GM12801 (cell line): ENCODE results near the gene MT1H.

Source experiments
- TF ChIP-seq, protein P1 (sequence below): IDR thresholded peaks from one replicate; pipeline ENCODE4 v1.5.1; 2011; ENCODE audit warnings: control low read depth; ENCODE audit not compliant: insufficient read length; ENCODE audit errors: extremely low read depth

The MT1H gene

DNA sequence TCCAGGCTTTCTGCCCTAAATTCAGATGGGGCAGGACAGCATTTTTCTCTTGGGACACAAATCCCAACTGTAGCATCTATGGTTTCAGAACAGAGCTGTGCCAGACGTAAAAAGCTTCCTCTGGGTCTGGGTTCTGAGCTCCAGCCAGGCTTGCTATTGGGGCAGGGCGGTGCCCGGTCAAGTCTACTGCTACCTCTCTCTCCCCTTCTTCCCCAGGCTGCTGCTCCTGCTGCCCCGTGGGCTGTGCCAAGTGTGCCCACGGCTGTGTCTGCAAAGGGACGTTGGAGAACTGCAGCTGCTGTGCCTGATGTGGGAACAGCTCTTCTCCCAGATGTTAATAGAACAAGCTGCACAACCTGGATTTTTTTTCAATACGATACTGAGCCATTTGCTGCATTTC lies 36.1 kb upstream of the MT1H start:
- TF ChIP-seq, protein P1, sequence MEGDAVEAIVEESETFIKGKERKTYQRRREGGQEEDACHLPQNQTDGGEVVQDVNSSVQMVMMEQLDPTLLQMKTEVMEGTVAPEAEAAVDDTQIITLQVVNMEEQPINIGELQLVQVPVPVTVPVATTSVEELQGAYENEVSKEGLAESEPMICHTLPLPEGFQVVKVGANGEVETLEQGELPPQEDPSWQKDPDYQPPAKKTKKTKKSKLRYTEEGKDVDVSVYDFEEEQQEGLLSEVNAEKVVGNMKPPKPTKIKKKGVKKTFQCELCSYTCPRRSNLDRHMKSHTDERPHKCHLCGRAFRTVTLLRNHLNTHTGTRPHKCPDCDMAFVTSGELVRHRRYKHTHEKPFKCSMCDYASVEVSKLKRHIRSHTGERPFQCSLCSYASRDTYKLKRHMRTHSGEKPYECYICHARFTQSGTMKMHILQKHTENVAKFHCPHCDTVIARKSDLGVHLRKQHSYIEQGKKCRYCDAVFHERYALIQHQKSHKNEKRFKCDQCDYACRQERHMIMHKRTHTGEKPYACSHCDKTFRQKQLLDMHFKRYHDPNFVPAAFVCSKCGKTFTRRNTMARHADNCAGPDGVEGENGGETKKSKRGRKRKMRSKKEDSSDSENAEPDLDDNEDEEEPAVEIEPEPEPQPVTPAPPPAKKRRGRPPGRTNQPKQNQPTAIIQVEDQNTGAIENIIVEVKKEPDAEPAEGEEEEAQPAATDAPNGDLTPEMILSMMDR: no peak

DNA sequence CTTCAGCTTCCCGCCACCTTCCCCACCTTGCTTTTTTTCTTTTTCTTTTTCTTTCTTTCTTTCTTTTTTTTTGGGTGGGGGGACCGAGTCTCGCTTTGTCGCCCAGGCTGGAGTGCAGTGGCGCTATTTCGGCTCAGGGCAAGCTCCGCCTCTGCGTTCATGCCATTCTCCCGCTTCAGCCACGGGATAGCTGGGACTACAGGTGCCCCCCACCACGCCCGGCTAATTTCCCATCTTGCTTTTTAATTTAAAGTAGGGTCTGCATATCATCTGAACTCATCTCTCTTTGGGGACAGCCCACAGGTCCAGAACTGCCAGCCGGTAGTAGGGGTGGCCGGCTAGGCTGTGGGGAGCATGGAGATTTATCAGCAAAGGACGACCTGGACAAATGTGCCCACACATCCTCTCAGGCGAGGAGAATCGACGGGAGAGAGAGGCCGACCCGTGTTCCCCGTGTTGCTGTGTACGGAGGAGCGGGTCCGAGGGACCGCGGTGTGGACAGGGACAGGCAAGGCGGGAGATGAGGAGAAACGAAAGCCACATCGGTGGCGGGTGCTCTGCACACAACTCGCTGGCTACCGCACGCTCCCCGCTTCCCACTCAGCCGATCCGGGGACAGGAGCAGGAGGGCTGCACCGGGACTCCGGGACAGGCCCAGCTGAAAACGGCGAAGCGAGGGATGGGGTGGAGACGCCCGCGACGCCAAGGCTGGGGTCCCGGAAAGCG lies 34.7 kb upstream of the MT1H start:
- TF ChIP-seq, protein P1: no peak

DNA sequence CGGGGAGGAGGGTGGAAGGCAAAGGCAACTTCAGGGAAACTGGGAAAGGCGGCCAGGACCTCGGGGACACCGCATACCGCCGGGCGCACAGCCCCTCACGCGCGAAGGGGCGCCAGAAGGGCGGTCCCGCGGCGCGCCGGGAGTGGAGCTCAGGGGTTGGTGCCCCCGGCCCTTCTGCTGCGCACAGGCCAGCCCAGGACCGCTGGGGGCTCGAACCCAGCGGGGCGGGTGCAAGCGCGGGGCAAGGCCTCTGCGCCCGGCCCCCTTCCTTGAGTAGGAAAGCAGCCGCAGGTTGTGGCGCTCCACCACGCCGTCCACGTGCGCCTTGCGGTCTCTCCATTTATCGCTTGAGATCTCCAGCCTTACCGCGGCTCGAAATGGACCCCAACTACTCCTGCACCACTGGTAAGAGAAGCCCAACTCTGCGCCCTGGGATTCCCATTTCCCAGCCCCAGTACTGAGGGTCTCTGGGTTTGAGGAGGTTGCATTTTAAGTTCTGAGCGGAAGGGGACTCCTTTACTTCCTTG lies 34.1 kb upstream of the MT1H start:
- TF ChIP-seq, protein P1: no peak

DNA sequence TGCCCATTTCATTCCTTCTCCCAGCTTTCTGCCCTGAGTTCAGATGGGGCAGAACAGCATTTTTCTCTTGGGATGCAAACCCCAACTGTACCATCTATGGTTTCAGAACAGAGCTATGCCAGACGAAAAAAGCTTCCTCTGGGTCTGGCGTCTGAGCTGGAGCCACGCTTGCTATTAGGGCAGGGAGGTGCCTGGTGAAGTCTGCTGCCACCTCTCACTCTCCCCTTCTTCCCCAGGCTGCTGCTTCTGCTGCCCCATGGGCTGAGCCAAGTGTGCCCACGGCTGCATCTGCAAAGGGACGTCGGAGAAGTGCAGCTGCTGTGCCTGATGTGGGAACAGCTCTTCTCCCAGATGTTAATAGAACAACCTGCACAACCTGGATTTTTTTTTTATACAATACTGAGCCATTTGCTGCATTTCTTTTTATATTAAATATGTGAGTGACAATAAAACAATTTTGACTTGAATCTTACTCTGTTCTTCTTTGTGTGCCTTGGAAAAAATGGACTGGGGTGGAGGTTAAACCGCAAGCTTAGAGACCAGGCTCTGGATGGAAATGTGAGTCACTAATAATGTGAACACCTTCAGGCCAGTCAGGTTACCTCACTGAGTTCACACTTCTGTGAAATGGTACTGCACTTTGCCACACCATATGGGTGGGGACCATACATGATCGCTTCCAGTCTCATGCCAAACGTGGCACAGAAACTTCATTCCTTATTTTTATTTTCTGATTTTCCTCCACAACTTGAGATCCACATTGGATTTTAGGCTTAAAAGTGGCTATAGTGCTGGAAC lies 32.8 kb upstream of the MT1H start:
- TF ChIP-seq, protein P1: no peak

DNA sequence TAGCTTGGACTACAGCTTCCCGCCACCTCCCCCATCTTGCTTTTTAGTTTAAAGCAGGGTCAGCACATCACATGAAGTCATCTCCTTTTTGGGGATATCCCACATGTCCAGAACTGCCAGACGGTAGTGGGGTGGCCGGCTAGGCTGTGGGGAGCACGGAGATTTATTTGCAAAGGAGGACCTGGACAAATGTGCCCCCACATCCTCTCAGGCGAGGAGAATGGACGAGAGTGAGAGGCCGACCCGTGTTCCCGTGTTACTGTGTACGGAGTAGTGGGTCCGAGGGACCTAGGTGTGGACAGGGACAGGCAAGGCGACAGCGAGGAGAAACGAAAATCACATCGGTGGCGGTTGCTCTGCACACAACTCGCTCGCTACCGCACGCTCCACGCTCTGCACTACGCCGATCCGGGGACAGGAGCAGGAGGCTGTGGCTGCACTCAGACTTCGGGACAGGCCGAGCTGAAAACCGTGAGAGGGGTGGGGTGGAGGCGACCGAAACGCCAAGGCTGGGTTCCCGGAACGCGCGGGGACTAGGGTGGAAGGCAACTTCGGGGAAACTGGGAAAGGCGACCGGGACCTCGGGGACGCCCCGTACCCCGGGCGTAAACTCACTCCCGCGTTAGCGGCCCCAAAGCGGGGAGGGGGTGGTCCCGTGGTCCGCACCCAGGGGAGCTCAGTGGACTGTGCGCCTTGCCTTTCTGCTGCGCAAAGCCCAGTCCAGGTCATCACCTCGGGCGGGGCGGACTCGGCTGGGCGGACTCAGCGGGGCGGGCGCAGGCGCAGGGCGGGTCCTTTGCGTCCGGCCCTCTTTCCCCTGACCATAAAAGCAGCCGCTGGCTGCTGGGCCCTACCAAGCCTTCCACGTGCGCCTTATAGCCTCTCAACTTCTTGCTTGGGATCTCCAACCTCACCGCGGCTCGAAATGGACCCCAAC lies 31.5 kb upstream of the MT1H start, which contains the start of gene MT1A:
Gene MT1A (plus strand): TSS at position 853 of the 937 bp plus-strand sequence. CDS start 73 bp downstream, at position 926.
- TF ChIP-seq, protein P1: no peak

DNA sequence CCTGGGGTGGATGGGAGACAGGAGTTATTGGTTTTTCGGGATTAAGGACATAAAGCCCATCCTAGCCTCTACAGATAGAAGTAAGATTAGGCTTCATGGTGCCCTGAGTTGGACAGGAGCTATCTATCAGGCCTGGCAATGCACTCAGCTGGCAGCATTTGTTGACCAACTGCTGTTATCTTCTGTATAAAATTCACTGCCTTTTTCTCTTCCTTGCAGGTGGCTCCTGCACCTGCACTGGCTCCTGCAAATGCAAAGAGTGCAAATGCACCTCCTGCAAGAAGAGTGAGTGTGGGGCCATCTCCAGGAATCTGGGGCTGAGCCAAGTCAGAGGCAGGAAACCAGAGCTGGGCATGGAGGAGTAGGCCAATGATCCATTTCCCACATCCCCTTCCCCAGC lies 30.6 kb upstream of the MT1H start:
- TF ChIP-seq, protein P1: no peak

DNA sequence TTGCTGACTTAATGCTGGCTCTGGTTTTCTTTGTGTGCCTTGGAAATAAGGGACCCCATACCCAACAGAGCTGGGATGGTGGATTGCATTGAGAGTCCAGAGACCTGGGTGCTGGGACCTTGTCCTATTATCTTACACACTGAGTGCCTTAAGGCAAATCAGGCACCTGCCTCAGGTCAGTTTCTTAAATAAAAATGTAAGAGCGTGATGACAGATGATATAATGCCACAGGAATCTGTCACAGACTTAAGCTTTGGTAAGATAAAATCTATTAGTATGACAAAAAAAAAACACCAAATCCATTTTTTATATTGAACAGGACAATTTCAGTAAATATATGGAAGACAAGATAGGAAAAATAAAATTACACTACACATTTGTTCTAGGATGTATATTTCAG lies 29.5 kb upstream of the MT1H start:
- TF ChIP-seq, protein P1: no peak
